Aorta (tissue), 5 donors: ENCODE results near the gene AIM2. TPM values are rescaled to one million over a fixed set of nuclear protein-coding genes. Genes with fewer than 3 reads are reported as not detected.

Experiments
- ATAC-seq: fragments of 200-7000 bp; cut with Tn5 transposase; one replicate; pipeline ENCODE4 v1.9.1; 2022; ENCODE audit warnings: moderate library complexity; ENCODE audit not compliant: low FRiP score
- DNase-seq, 2 donors: peaks; one replicate each; pipeline ENCODE4 v3.0.0-alpha.2; 2020
- H3K27ac ChIP-seq, 2 donors: one replicate each; pipeline ENCODE4 v1.5.1; 2013; ENCODE audit warnings: low read length in 2 of 2, mild to moderate bottlenecking in 2 of 2, moderate library complexity in 2 of 2, control low read depth in 1 of 2, inconsistent platforms in 1 of 2, low read depth in 1 of 2
- H3K27me3 ChIP-seq, 2 donors: one replicate each; pipeline ENCODE4 v1.6.1; 2013; ENCODE audit warnings: control low read depth in 1 of 2, low read length in 1 of 2, mild to moderate bottlenecking in 1 of 2, moderate library complexity in 1 of 2; ENCODE audit not compliant: insufficient read depth in 2 of 2, control insufficient read depth in 1 of 2
- H3K36me3 ChIP-seq, 2 donors: one replicate each; pipeline ENCODE4 v1.6.1; 2013; ENCODE audit warnings: control low read depth in 1 of 2, low read length in 1 of 2, mild to moderate bottlenecking in 1 of 2; ENCODE audit not compliant: insufficient read depth in 2 of 2, control insufficient read depth in 1 of 2
- H3K4me1 ChIP-seq, 2 donors: one replicate each; pipeline ENCODE4 v1.6.1; 2013; ENCODE audit warnings: low read length in 2 of 2, control low read depth in 1 of 2, mild to moderate bottlenecking in 1 of 2, moderate library complexity in 1 of 2; ENCODE audit not compliant: insufficient read depth in 2 of 2, control insufficient read depth in 1 of 2
- H3K4me3 ChIP-seq, 2 donors: one replicate each; pipeline ENCODE4 v1.5.1; 2013; ENCODE audit warnings: low read length in 2 of 2, control low read depth in 1 of 2, mild to moderate bottlenecking in 1 of 2
- H3K9me3 ChIP-seq: one replicate; pipeline ENCODE4 v1.6.1; 2013; ENCODE audit warnings: mild to moderate bottlenecking, low read length; ENCODE audit not compliant: control insufficient read depth
- WGBS, 2 donors: extraction: QIAGEN DNeasy Blood & Tissue Kit; methylation state at CpG; one replicate each; pipeline ENCODE4 v1.1.7; 2013; 5-methylcytosine and 5-hydroxymethylcytosine counted together
- intact Hi-C, 2 donors: fragments of 100-400 bp; cut with DNase I; formaldehyde crosslinking; loops; one replicate each; pipeline versions ENCODE4 v1.14.2 to v1.15.0; 2022
- polyA plus RNA-seq, 2 donors: library from polyadenylated mRNA; stranded (reverse); fragments of 200-250 nt; gene quantifications; one replicate each; pipeline ENCODE4 v1.2.3, GENCODE V29; 2013
- total RNA-seq, 2 donors: library from RNA; stranded (reverse); fragmentation: NEBNext Ultra II Directional; extraction: Animal tissue kit (Norgen Biotek cat#: 25700); gene quantifications; one replicate each; pipeline ENCODE4 v1.2.1, GENCODE V29; 2021
- donor health status: healthy with polysubstance abuse.
- donor health status: Bipolar disorder and iron deficiency.
- donor health status: DM: no; HTN: no; CAD: no.
- donor health status: DM: no; HTN: no; CAD: no.
- donor health status: DM: yes; HTN: yes; CAD: no.

The AIM2 gene
- total and polyA plus RNA-seq, 4 donors: 0.38 to 2.6 (median 0.97) TPM; not detected in 1

DNA sequence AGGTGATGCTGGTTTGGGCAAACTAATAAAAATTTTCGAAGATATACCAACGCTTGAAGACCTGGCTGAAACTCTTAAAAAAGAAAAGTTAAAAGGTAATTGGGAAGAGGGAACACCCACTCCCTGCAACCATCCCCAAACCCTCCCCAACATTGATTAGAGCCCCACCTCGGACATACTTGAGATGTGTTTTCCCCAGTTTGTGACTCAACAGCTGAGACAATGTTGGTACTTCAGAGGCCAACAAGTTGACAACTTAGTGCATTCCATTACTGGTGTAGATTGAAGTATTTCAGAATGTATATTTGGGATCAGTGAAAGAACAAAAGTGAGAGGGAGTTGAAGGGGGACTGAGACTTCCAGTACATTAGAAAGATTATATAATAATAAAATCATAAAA is 61.7 kb downstream of the AIM2 start:
- H3K4me1 ChIP-seq: no peaks in the 10 kb centered on the region
- DNase-seq (no peak), ATAC-seq (no peak)
- intact Hi-C loops: loop anchor here in 1 of 2 donors (10.0 kb wide), 1 partner anchor 1050 kb away; no protein-coding TSS in a partner anchor
- no peaks in the 10 kb centered on the region for H3K9me3 ChIP-seq
- no peak overlapping the region for H3K4me3 ChIP-seq
- H3K27ac ChIP-seq: no peak overlapping the region
- peaks cover 4% of the 10 kb centered on the region in 2 donors for H3K36me3 ChIP-seq
- WGBS, 2 donors: 92% methylated on average over 3 of the region's 3 CpGs
- H3K27me3 ChIP-seq: no peaks in the 10 kb centered on the region

DNA sequence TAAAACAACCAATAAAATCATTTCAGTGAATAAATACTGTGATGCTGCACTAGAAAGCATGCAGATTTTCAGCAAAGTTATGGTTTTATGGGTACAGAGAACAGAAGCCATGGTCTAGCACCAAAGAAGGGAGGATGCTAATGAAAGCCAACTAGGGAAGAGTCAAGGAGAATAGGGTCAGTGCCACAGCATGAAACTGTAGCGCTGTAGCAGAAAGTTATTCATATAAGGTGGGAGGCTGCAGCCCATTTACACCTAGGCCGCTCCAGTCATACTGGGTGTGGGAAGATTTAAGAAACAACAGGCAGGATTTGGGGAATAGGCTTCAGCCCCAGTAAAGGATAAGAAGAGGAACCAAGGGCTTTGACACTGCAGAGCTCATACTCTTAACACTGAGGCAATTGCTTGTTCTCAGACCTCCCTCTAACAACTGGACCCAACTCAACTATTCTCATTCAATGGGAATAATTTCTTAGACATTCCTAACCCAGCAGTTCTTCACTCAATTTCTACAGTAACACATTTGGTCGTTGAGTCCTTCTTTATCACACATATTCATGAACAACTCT is 62.5 kb downstream of the AIM2 start:
- Histone ChIP-seq H3K4me3 (no peak overlapping the region), H3K27me3 (no peaks in the 10 kb centered on the region), H3K4me1 (no peaks in the 10 kb centered on the region), H3K9me3 (no peaks in the 10 kb centered on the region), H3K27ac (no peak overlapping the region), H3K36me3 (peaks cover 4% of the 10 kb centered on the region in 2 donors)
- DNase-seq (no peak), ATAC-seq (no peak)
- intact Hi-C loops: loop anchor here in 1 of 2 donors (10.0 kb wide), 1 partner anchor 1049 kb away; no protein-coding TSS in a partner anchor
- WGBS, 2 donors: 92 to 94% methylated on average over 3 of the region's 3 CpGs

DNA sequence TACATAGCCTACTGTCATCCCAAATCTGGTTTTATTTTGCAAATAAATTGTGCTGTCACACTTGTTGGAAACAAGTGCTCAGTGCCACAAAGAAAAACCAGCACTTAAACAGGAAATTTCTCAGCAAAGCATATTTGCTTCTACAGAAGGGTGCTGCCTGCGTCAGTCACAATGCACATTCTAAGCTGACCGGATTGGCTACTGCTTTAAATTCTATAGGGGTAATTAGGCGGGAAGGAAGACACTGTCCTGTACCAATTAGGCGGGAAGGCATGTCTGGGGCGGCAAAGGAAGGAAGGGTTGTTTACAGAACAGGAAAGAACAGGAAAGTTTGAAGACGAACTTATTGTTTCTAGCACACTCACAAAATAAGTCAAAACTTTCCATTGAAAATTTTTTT is 64.1 kb downstream of the AIM2 start:
- Histone ChIP-seq H3K27ac (no peak overlapping the region), H3K27me3 (no peaks in the 10 kb centered on the region), H3K4me3 (no peak overlapping the region), H3K9me3 (no peaks in the 10 kb centered on the region), H3K36me3 (peaks cover 2 to 4% of the 10 kb centered on the region in 2 donors), H3K4me1 (no peaks in the 10 kb centered on the region)
- DNase-seq (no peak), ATAC-seq (no peak)
- intact Hi-C loops: loop anchor here in 1 of 2 donors (10.0 kb wide), 1 partner anchor 1048 kb away; no protein-coding TSS in a partner anchor
- WGBS, 2 donors: 65 to 71% methylated on average over 6 of the region's 6 CpGs

Other genes with a start within 250 kb of the AIM2 start
- gene MNDA, start 245.4 kb downstream of the AIM2 start, total RNA-seq: 10 to 100 TPM; 11.3 to 20.3 TPM
- 1 to 10 TPM; 1.8 to 9.1 TPM for gene MNDA, start 245.4 kb downstream of the AIM2 start, polyA plus RNA-seq
- gene PYHIN1, start 145.2 kb downstream of the AIM2 start, total RNA-seq: 1 to 10 TPM; 2.9 to 4.7 TPM
- gene PYHIN1, start 145.2 kb downstream of the AIM2 start, polyA plus RNA-seq: not detected
- gene IFI16, start 66.9 kb downstream of the AIM2 start, total RNA-seq: 100 to 1,000 TPM; 112 to 174 TPM
- gene IFI16, start 66.9 kb downstream of the AIM2 start, polyA plus RNA-seq: 100 to 1,000 TPM in 1 of 2 donors, 10 to 100 TPM in 1; 36.6 to 109 TPM
- gene CADM3, start 94.8 kb upstream of the AIM2 start, total RNA-seq: 10 to 100 TPM; 10.9 to 41.2 TPM
- under 1 TPM in 1 of 2 donors, not detected in 1; 0.75 TPM for gene CADM3, start 94.8 kb upstream of the AIM2 start, polyA plus RNA-seq
- gene ACKR1, start 128.1 kb upstream of the AIM2 start, total RNA-seq: 100 to 1,000 TPM; 153 to 226 TPM
- 1 to 10 TPM; 1.4 TPM for gene ACKR1, start 128.1 kb upstream of the AIM2 start, polyA plus RNA-seq
- 1 to 10 TPM; 1.5 to 3.9 TPM for gene FCER1A, start 225.6 kb upstream of the AIM2 start, total RNA-seq
- gene FCER1A, start 225.6 kb upstream of the AIM2 start, polyA plus RNA-seq: 1 to 10 TPM in 1 of 2 donors, under 1 TPM in 1; 0.88 to 1.3 TPM